ENCODE data around the gene KIF26A.

The KIF26A gene

GRCh38 chr14:104209985-104210816 lies 71.8 kb downstream of the KIF26A start:
- Histone ChIP-seq H3K36me3 (ENCODE audit: control insufficient read depth, insufficient read depth, low read length) (no peaks in the 10 kb centered on the region), H3K27me3 (ENCODE audit: control insufficient read depth, insufficient read depth, low read length) (no peaks in the 10 kb centered on the region), H3K4me3 (ENCODE audit: low read length) (no peak overlapping the region), H3K27ac (ENCODE audit: low read depth, low read length) (no peak overlapping the region), H3K4me1 (ENCODE audit: control insufficient read depth, insufficient read depth, low read length) (no peaks in the 10 kb centered on the region), H3K9ac (ENCODE audit: low read length) (no peak overlapping the region)

GRCh38 chr14:104210817-104211195 lies 72.4 kb downstream of the KIF26A start:
- Histone ChIP-seq H3K27me3 (ENCODE audit: control insufficient read depth, insufficient read depth, low read length) (no peaks in the 10 kb centered on the region), H3K36me3 (ENCODE audit: control insufficient read depth, insufficient read depth, low read length) (no peaks in the 10 kb centered on the region), H3K27ac (ENCODE audit: low read depth, low read length) (no peak overlapping the region), H3K4me3 (ENCODE audit: low read length) (no peak overlapping the region), H3K4me1 (ENCODE audit: control insufficient read depth, insufficient read depth, low read length) (no peaks in the 10 kb centered on the region), H3K9ac (ENCODE audit: low read length) (no peak overlapping the region)

DNA sequence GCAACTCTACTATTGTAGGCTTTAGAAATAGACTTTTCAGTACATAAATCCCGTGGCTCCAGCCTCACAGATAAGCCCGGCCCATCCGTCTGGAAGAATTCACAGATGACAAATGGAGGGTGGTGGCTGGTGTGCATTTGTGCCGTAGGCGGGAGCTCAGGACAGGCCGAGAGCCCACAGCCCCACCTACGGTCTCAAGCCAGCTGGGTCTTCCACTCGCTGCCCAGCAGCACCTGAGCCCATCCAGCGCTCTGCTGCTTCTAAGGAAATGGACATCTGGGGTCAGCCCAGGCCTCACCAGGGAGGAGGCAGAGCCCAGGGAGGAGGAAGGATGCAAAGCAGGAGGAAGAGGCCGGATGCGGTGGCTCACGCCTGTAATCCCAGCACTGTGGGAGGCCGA lies 72.8 kb downstream of the KIF26A start:
- Histone ChIP-seq H3K4me3 (ENCODE audit: low read length) (no peak overlapping the region), H3K27me3 (ENCODE audit: control insufficient read depth, insufficient read depth, low read length) (no peaks in the 10 kb centered on the region), H3K36me3 (ENCODE audit: control insufficient read depth, insufficient read depth, low read length) (no peaks in the 10 kb centered on the region), H3K9ac (ENCODE audit: low read length) (no peak overlapping the region), H3K27ac (ENCODE audit: low read depth, low read length) (no peak overlapping the region), H3K4me1 (ENCODE audit: control insufficient read depth, insufficient read depth, low read length) (no peaks in the 10 kb centered on the region)

DNA sequence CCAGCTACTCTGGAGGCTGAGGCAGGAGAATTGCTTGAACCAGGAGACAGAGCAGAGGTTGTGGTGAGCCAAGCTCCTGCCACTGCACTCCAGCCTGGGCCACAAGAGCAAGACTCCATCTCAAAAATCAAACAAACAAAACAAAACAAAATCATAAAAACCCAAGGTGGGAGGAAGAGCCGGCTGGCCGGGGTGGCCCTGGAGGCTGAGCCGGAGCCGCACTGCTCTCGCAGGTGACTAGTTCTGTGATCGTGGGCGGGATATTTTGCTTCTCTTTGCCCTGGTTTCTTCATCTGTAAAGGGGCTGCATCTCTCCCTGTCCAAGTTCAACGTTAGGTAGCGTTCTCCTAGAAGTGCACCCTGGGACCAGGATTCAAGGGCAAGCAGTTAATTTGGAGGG lies 73.4 kb downstream of the KIF26A start:
- Histone ChIP-seq H3K36me3 (ENCODE audit: control insufficient read depth, insufficient read depth, low read length) (no peaks in the 10 kb centered on the region), H3K4me1 (ENCODE audit: control insufficient read depth, insufficient read depth, low read length) (no peaks in the 10 kb centered on the region), H3K27ac (ENCODE audit: low read depth, low read length) (no peak overlapping the region), H3K9ac (ENCODE audit: low read length) (no peak overlapping the region), H3K4me3 (ENCODE audit: low read length) (no peak overlapping the region), H3K27me3 (ENCODE audit: control insufficient read depth, insufficient read depth, low read length) (no peaks in the 10 kb centered on the region)

DNA sequence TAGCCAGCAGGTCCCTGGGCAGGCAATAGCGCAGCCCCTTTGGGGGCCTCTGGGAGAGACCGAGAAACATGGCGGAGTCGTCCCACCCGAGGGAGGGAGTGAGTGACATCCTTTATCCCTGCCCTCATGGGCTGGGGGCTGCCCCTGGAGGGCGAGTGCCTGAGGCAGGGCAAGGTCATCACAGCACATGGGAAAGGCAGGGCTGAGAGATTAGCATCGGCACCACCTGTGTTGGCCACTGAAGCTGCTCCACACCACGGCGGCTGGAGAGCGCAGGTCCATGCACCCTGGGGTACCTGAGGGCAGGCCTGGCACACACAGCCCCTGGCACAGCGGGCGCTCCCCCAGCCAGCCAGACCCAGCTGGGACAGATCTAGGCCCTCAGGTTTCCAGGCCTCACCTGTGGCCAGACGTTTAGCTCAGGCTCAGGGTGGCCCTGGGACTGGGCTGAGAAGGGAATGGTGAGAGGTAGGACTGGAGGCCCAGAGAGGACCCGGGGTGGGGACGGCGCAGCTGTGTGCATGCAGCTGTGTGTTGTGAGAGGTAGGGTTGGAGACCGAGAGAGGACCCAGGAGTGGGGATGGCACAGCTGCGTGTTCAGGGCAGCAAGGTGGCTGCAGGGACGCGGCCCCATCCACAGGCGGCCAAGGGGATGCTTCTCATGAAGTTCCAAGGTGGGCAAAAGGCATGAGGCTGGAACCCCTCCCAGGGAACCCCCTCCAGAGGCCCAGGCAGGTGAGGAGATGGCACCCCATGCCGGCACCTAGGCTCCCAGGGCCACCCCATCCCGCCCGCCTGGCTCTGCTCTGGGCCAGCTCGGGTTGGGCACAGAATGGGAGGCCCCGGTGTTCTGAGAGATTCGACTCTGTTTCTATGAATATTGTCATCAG lies 74.1 kb downstream of the KIF26A start:
- no peak overlapping the region for H3K27ac ChIP-seq (ENCODE audit: low read depth, low read length)
- no peaks in the 10 kb centered on the region for H3K36me3 ChIP-seq (ENCODE audit: control insufficient read depth, insufficient read depth, low read length)
- H3K4me3 ChIP-seq (ENCODE audit: low read length) = no peak overlapping the region
- no peaks in the 10 kb centered on the region for H3K27me3 ChIP-seq (ENCODE audit: control insufficient read depth, insufficient read depth, low read length)
- H3K9ac ChIP-seq (ENCODE audit: low read length) = no peak overlapping the region
- H3K4me1 ChIP-seq (ENCODE audit: control insufficient read depth, insufficient read depth, low read length) = no peaks in the 10 kb centered on the region

GRCh38 chr14:104213301-104214034 lies 75.1 kb downstream of the KIF26A start:
- Histone ChIP-seq H3K9ac (ENCODE audit: low read length) (no peak overlapping the region), H3K27me3 (ENCODE audit: control insufficient read depth, insufficient read depth, low read length) (no peaks in the 10 kb centered on the region), H3K27ac (ENCODE audit: low read depth, low read length) (no peak overlapping the region), H3K36me3 (ENCODE audit: control insufficient read depth, insufficient read depth, low read length) (no peaks in the 10 kb centered on the region), H3K4me3 (ENCODE audit: low read length) (no peak overlapping the region), H3K4me1 (ENCODE audit: control insufficient read depth, insufficient read depth, low read length) (no peaks in the 10 kb centered on the region)

DNA sequence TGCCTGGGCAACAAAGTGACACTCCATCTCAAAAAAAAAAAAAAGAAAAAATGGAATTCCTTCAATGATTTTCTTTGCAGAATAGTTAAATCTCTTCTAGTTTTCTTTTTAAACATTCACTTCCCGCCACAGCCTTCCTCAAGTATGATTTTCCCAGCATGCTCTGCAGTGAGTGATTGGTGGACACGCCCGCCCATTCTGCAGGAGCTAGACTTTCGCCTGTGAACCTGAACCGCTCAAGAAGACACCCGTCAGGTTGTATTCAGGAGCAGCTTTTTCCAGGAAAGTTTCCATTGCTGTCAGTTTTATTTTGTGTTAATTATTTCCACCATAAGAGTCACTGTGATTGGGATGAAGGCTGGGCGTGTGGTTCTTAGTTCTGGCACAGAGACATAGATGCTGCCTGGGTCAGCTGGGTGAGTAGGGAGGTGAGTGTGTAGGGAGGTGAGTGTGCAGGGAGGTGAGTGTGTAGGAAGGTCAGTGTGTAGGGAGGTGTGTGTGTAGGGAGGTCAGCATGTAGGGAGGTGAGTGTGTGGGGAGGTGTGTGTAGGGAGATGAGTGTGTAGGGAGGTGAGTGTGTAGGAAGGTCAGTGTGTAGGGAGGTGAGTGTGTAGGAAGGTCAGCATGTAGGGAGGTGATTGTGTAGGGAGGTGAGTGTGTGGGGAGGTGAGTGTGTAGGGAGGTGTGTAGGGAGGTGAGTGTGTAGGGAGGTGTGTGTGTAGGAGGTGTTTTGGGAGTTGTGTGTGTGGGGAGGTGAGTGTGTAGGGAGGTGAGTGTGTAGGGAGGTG lies 76.2 kb downstream of the KIF26A start:
- H3K27ac ChIP-seq (ENCODE audit: low read depth, low read length) = no peak overlapping the region
- H3K9ac ChIP-seq (ENCODE audit: low read length) = no peak overlapping the region
- H3K4me3 ChIP-seq (ENCODE audit: low read length) = no peak overlapping the region
- no peaks in the 10 kb centered on the region for H3K27me3 ChIP-seq (ENCODE audit: control insufficient read depth, insufficient read depth, low read length)
- no peaks in the 10 kb centered on the region for H3K4me1 ChIP-seq (ENCODE audit: control insufficient read depth, insufficient read depth, low read length)
- no peaks in the 10 kb centered on the region for H3K36me3 ChIP-seq (ENCODE audit: control insufficient read depth, insufficient read depth, low read length)

GRCh38 chr14:104215706-104216334 lies 77.4 kb downstream of the KIF26A start:
- Histone ChIP-seq H3K4me3 (ENCODE audit: low read length) (no peak overlapping the region), H3K27ac (ENCODE audit: low read depth, low read length) (no peak overlapping the region), H3K9ac (ENCODE audit: low read length) (no peak overlapping the region), H3K36me3 (ENCODE audit: control insufficient read depth, insufficient read depth, low read length) (no peaks in the 10 kb centered on the region), H3K4me1 (ENCODE audit: control insufficient read depth, insufficient read depth, low read length) (no peaks in the 10 kb centered on the region), H3K27me3 (ENCODE audit: control insufficient read depth, insufficient read depth, low read length) (no peaks in the 10 kb centered on the region)

- no peaks in the 10 kb centered on the region for H3K36me3 ChIP-seq (ENCODE audit: control insufficient read depth, insufficient read depth, low read length)
- no peaks in the 10 kb centered on the region for H3K4me1 ChIP-seq (ENCODE audit: control insufficient read depth, insufficient read depth, low read length)
- no peak overlapping the region for H3K27ac ChIP-seq (ENCODE audit: low read depth, low read length)
- no peak overlapping the region for H3K4me3 ChIP-seq (ENCODE audit: low read length)
- no peak overlapping the region for H3K9ac ChIP-seq (ENCODE audit: low read length)
- H3K27me3 ChIP-seq (ENCODE audit: control insufficient read depth, insufficient read depth, low read length) = peaks cover 2% of the 10 kb centered on the region
Measured at GRCh38 chr14:104216457-104216856, 78.1 kb downstream of the KIF26A start.

DNA sequence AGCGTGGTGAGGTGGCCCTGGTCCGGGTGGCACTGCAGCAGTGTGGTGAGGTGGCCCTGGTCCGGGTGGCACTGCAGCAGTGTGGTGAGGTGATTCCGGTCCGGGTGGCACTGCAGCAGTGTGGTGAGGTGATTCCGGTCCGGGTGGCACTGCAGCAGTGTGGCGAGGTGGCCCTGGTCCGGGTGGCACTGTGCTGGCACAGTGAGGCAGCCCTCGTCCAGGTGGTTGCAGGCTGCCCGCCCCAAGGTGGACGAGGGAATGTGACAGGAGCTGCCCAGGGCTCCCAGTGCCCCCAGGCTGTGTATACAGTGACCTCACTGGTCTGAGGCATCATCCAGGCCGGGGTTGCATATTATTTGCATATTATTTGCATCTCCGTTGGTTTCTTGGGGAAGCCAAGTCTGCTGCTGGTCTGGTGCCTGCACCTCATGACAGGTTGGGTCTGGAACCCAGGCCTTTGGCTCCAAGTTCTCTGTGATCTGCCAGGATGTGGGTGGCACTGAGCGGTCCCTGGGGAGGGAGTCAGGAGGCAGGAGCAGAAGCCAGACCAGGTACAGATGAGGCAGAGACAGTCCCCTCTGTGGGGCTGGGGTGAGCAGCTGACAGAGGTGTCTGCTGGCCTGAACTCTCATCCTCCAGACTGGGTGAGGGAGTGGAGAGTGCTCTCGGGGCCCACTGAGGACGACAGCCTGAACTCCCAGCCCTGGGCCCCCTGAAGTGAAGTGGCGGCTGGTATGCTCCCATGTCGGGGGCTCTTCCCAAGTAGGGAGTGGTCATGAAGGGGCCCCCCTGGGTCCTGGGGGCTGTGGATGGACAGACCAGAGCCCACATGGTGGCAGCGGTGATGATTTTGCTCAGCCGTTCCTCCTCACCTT lies 79.3 kb downstream of the KIF26A start:
- H3K4me3 ChIP-seq (ENCODE audit: low read length) = no peak overlapping the region
- no peak overlapping the region for H3K9ac ChIP-seq (ENCODE audit: low read length)
- H3K27me3 ChIP-seq (ENCODE audit: control insufficient read depth, insufficient read depth, low read length) = peaks cover 2% of the 10 kb centered on the region
- no peak overlapping the region for H3K27ac ChIP-seq (ENCODE audit: low read depth, low read length)
- no peaks in the 10 kb centered on the region for H3K36me3 ChIP-seq (ENCODE audit: control insufficient read depth, insufficient read depth, low read length)
- H3K4me1 ChIP-seq (ENCODE audit: control insufficient read depth, insufficient read depth, low read length) = no peaks in the 10 kb centered on the region
